ENCODE measurements around the gene HPN. TPM values are rescaled to one million over a fixed set of nuclear protein-coding genes. Genes with fewer than 3 reads are reported as not detected.
A peak's percentile ranks its signal among the peaks of the same experiment; 100 is the strongest.

HPN gene
- total and polyA plus RNA-seq, 2 of the 13 experiments (the other 11 are each of a cell fraction or from before 2014, with no cell fraction given), result 46.7 to 261 TPM

GRCh38 chr19:35042056-35042730 lies 672 bp downstream of the HPN start (continued):
- TF ChIP-seq, protein P1, sequence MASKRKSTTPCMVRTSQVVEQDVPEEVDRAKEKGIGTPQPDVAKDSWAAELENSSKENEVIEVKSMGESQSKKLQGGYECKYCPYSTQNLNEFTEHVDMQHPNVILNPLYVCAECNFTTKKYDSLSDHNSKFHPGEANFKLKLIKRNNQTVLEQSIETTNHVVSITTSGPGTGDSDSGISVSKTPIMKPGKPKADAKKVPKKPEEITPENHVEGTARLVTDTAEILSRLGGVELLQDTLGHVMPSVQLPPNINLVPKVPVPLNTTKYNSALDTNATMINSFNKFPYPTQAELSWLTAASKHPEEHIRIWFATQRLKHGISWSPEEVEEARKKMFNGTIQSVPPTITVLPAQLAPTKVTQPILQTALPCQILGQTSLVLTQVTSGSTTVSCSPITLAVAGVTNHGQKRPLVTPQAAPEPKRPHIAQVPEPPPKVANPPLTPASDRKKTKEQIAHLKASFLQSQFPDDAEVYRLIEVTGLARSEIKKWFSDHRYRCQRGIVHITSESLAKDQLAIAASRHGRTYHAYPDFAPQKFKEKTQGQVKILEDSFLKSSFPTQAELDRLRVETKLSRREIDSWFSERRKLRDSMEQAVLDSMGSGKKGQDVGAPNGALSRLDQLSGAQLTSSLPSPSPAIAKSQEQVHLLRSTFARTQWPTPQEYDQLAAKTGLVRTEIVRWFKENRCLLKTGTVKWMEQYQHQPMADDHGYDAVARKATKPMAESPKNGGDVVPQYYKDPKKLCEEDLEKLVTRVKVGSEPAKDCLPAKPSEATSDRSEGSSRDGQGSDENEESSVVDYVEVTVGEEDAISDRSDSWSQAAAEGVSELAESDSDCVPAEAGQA (IDR thresholded peaks at IDR 0.05; ENCODE audit: low read depth), result no peak
- TF ChIP-seq, protein P1 (CRISPR knock-in tag; IDR thresholded peaks at IDR 0.05; ENCODE audit: borderline replicate concordance), result no peak
- TF ChIP-seq, protein P2, sequence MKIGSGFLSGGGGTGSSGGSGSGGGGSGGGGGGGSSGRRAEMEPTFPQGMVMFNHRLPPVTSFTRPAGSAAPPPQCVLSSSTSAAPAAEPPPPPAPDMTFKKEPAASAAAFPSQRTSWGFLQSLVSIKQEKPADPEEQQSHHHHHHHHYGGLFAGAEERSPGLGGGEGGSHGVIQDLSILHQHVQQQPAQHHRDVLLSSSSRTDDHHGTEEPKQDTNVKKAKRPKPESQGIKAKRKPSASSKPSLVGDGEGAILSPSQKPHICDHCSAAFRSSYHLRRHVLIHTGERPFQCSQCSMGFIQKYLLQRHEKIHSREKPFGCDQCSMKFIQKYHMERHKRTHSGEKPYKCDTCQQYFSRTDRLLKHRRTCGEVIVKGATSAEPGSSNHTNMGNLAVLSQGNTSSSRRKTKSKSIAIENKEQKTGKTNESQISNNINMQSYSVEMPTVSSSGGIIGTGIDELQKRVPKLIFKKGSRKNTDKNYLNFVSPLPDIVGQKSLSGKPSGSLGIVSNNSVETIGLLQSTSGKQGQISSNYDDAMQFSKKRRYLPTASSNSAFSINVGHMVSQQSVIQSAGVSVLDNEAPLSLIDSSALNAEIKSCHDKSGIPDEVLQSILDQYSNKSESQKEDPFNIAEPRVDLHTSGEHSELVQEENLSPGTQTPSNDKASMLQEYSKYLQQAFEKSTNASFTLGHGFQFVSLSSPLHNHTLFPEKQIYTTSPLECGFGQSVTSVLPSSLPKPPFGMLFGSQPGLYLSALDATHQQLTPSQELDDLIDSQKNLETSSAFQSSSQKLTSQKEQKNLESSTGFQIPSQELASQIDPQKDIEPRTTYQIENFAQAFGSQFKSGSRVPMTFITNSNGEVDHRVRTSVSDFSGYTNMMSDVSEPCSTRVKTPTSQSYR (CRISPR knock-in tag; IDR thresholded peaks at IDR 0.05; ENCODE audit: borderline replicate concordance), result peak; percentile 48; the same call in 1 of the 2 replicates
- peak; percentile 79; the same call in 1 of the 2 replicates for TF ChIP-seq ZBTB10 (CRISPR knock-in tag; IDR thresholded peaks at IDR 0.05; ENCODE audit: borderline replicate concordance)
- peak; percentile 59 to 89 for TF ChIP-seq POLR2A (IDR thresholded peaks at IDR 0.05; ENCODE audit: insufficient read depth in 1 of 2, low read depth in 2 of 2, low read length in 2 of 2)
- no peak for TF ChIP-seq SP1 (IDR thresholded peaks at IDR 0.05)
- no peak for TF ChIP-seq SP1 (CRISPR knock-in tag; IDR thresholded peaks at IDR 0.05)
- TF ChIP-seq, protein P3, sequence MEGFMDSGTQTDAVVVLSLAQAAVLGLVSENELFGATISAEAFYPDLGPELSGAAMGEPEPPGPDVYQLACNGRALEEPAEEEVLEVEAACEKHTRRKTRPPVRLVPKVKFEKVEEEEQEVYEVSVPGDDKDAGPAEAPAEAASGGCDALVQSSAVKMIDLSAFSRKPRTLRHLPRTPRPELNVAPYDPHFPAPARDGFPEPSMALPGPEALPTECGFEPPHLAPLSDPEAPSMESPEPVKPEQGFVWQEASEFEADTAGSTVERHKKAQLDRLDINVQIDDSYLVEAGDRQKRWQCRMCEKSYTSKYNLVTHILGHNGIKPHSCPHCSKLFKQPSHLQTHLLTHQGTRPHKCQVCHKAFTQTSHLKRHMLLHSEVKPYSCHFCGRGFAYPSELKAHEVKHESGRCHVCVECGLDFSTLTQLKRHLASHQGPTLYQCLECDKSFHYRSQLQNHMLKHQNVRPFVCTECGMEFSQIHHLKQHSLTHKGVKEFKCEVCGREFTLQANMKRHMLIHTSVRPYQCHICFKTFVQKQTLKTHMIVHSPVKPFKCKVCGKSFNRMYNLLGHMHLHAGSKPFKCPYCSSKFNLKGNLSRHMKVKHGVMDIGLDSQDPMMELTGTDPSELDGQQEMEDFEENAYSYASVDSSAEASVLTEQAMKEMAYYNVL (CRISPR knock-in tag; IDR thresholded peaks at IDR 0.05; ENCODE audit: borderline replicate concordance), result 0 out of 2 replicates have a peak, but pooled peaks have one; percentile 17
- no peak for TF ChIP-seq NFAT5 (CRISPR knock-in tag; IDR thresholded peaks at IDR 0.05)
